ENCODE results near the gene ZNF579. TPM values are rescaled to one million over a fixed set of nuclear protein-coding genes. Genes with fewer than 3 reads are reported as not detected.

ZNF579 gene
- total RNA-seq, 1 donor from 2014 or later: 10.2 TPM

DNA sequence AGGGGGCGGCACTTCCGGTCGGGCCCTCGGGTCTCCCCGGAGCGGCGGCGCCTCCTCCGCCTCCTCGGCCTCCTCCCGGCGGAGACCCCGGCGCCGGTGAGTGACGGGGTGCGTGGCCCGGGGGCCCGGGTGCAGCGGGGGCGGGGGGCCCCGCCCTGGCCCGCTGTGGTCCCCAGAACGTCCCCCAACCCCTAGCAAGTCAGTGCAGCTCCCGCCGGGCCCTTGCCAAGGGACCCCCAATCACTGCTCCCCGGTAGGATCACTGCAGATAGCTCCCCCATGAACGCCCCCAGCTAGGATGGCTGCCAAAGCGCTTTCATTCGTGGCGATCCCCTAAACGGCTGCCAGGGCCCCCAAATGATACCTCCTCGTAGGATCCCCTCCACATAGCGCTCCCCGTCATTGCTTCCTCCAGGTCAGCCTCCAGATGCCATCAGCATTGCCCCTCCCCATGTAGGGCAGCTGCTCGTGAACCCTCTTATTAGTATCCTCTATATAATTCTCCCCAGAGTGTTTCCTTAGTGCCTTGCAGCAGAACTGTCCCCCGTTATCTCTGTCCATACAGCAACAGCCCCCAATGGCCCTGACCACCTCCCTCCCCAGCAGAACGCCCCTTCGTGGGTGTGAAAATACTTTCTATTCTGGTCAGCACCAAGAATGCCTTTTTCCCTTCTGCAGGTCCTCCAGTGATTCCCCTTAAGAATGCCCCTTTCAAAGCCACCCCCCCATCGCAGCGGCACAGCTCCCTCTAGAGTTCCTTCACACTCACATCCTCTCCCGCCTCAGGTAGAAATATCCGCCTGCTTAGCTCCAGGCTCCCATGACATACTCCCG lies 25.2 kb upstream of the ZNF579 start, which contains the start of gene ZNF865:
Gene ZNF865 (plus strand): TSS at position 11 of the 834 bp plus-strand sequence. CDS start 7,972 bp downstream, outside the sequence.
- intact Hi-C loops (cut with micrococcal nuclease): loop anchor here (1.0 to 5.0 kb wide), 8 partner anchors 18 to 535 kb away; partner anchors contain the start of genes PPP6R1, ZNF444, ZNF580 and ZNF581
- Mint-ChIP-seq H3K27ac (peak within 1 kb of the TSS; percentile 98), H3K36me3 (ENCODE audit: low read depth) (peaks cover 16% of the 10 kb centered on the region), H3K9me3 (no peaks in the 10 kb centered on the region), H3K4me3 (peak within 1 kb of the TSS; percentile 95), H3K4me1 (ENCODE audit: low read depth) (peaks cover 45% of the 10 kb centered on the region), H3K27me3 (ENCODE audit: insufficient read depth) (no peaks in the 10 kb centered on the region)
- DNase-seq (ENCODE audit: low spot score): peak; percentile 64

DNA sequence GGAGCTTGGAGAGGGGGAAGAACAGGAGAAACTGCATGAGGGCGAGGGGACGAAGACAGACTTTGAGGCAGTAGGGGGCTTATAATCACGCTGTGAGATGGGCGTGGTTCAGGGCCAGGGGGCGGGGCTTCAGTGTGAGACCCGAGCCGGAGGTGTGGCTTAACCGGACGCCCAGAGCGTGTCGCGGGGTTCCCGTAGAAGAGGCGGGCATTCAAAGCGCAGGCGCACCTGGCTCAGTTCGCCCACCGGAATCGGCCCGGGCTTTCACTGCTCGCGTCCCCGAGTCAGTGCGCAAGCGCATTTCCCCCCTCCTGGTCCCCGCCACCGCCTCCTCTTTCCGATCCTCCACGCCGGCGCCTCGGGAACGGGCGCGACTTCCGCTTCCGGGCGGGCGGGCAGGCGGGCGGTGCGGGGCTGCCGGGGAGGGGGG lies 24.6 kb upstream of the ZNF579 start:
- H3K27me3 Mint-ChIP-seq (ENCODE audit: insufficient read depth): no peaks in the 10 kb centered on the region
- peak; percentile 98 for DNase-seq (ENCODE audit: low spot score)
- H3K4me1 Mint-ChIP-seq (ENCODE audit: low read depth): peaks cover 45% of the 10 kb centered on the region
- peaks cover 16% of the 10 kb centered on the region for H3K36me3 Mint-ChIP-seq (ENCODE audit: low read depth)
- no peaks in the 10 kb centered on the region for H3K9me3 Mint-ChIP-seq
- H3K4me3 Mint-ChIP-seq: peak overlapping the region; percentile 86
- intact Hi-C loops (cut with micrococcal nuclease): loop anchor here (1.0 to 5.0 kb wide), 7 partner anchors 18 to 536 kb away; partner anchors contain the start of genes PPP6R1, ZNF444, ZNF580 and ZNF581
- peak overlapping the region; percentile 95 for H3K27ac Mint-ChIP-seq

GRCh38 chr19:55603581-55604292 lies 23.1 kb upstream of the ZNF579 start:
- intact Hi-C loops (cut with micrococcal nuclease): no loop called here
- DNase-seq (ENCODE audit: low spot score): no peak
- H3K27ac Mint-ChIP-seq: peak overlapping the region; percentile 13

DNA sequence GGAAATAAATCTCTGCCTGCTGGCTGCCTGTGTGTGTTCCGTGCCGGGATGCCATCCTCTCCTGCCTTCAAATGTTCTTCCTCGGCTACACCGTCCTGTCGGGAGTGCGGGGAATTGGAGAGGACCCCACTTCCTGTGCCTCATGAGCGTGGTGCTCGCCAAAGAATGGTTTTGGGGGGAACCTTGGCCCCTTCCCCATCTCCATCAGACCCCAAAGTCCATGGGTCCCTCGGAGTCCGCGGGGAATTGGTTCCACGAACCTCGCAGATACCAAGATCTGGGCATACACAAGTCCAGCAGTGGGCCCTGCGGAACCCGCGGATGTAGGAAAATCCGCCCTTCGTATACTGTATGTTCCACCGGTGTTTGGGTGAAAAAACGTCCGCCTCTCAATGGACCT lies 22.5 kb upstream of the ZNF579 start:
- no peaks in the 10 kb centered on the region for H3K27me3 Mint-ChIP-seq (ENCODE audit: insufficient read depth)
- H3K27ac Mint-ChIP-seq: no peak overlapping the region
- DNase-seq (ENCODE audit: low spot score): no peak
- peaks cover 17% of the 10 kb centered on the region for H3K36me3 Mint-ChIP-seq (ENCODE audit: low read depth)
- peak overlapping the region; percentile 47 for H3K4me3 Mint-ChIP-seq
- H3K4me1 Mint-ChIP-seq (ENCODE audit: low read depth): peaks cover 51% of the 10 kb centered on the region
- H3K9me3 Mint-ChIP-seq: no peaks in the 10 kb centered on the region
- intact Hi-C loops (cut with micrococcal nuclease): no loop called here

More at GRCh38 chr19:55603581-55604292, 23.1 kb upstream of the ZNF579 start:
- H3K4me1 Mint-ChIP-seq (ENCODE audit: low read depth): peaks cover 48% of the 10 kb centered on the region
- peak overlapping the region; percentile 86 for H3K4me3 Mint-ChIP-seq
- peaks cover 15% of the 10 kb centered on the region for H3K36me3 Mint-ChIP-seq (ENCODE audit: low read depth)
- no peaks in the 10 kb centered on the region for H3K27me3 Mint-ChIP-seq (ENCODE audit: insufficient read depth)
- H3K9me3 Mint-ChIP-seq: no peaks in the 10 kb centered on the region

DNA sequence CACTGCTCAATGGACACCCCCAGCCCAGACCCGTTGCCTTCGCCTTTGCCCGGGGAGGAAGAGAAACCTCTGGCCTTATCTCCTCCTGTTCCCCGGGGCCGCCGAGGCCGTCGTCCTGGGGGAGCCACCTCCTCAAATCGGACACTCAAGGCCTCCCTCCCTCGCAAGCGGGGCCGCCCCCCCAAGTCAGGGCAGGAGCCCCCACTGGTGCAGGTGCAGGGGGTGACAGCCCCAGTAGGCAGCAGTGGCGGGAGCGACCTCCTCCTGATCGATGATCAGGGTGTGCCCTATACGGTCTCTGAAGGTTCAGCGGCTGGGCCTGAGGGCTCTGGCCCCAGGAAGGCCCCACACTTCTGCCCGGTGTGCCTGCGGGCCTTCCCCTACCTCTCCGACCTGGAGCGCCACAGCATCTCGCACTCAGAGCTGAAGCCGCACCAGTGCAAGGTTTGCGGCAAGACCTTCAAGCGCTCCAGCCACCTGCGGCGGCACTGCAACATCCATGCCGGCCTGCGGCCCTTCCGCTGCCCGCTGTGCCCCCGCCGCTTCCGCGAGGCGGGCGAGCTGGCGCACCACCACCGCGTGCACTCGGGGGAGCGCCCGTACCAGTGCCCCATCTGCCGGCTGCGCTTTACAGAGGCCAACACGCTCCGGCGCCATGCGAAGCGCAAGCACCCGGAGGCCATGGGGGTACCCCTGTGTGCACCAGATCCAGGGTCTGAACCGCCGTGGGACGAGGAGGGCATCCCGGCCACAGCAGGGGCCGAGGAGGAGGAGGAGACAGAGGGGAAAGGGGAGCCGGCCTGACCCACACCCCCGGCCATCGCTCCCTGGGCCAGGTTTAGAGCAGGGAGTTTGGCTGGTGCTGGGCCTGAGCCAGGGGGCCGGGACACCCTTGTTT lies 21.7 kb upstream of the ZNF579 start:
- no peak for DNase-seq (ENCODE audit: low spot score)
- Mint-ChIP-seq H3K36me3 (ENCODE audit: low read depth) (peaks cover 13% of the 10 kb centered on the region), H3K27ac (no peak overlapping the region), H3K4me1 (ENCODE audit: low read depth) (peaks cover 46% of the 10 kb centered on the region), H3K27me3 (ENCODE audit: insufficient read depth) (no peaks in the 10 kb centered on the region), H3K9me3 (no peaks in the 10 kb centered on the region), H3K4me3 (peak overlapping the region; percentile 91)
- intact Hi-C loops (cut with micrococcal nuclease): no loop called here

DNA sequence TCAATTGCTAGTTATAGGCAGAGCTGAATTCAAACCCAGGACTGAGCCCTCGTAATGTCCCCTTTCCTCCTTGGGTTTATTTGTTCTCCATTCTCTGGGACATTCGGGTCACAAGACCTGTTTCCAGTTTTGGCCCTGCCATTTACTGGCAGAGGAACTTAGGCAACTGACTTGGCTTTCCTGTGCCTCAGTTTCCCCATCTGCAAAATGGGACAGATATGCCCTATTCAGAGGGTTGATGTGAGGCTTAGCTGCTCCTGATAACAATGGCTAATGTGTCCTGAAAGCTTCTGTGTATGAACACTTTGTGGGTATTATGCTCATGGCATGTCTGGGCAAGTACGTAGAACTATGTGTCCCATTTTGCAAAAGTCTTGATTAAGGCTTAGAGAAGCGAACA lies 20.4 kb upstream of the ZNF579 start:
- Mint-ChIP-seq H3K9me3 (no peaks in the 10 kb centered on the region), H3K27me3 (ENCODE audit: insufficient read depth) (no peaks in the 10 kb centered on the region), H3K4me1 (ENCODE audit: low read depth) (peaks cover 34% of the 10 kb centered on the region), H3K27ac (peak overlapping the region; percentile 90), H3K4me3 (peak overlapping the region; percentile 91), H3K36me3 (ENCODE audit: low read depth) (peaks cover 18% of the 10 kb centered on the region)
- intact Hi-C loops (cut with micrococcal nuclease): no loop called here
- no peak for DNase-seq (ENCODE audit: low spot score)

- DNase-seq (ENCODE audit: low spot score): no peak
- intact Hi-C loops (cut with micrococcal nuclease): no loop called here
- Mint-ChIP-seq H3K27ac (peak overlapping the region; percentile 90), H3K36me3 (ENCODE audit: low read depth) (peaks cover 23% of the 10 kb centered on the region), H3K27me3 (ENCODE audit: insufficient read depth) (no peaks in the 10 kb centered on the region), H3K4me1 (ENCODE audit: low read depth) (peaks cover 31% of the 10 kb centered on the region), H3K4me3 (peak overlapping the region; percentile 91), H3K9me3 (no peaks in the 10 kb centered on the region)
These were observed 20.0 kb upstream of the ZNF579 start for GRCh38 chr19:55600662-55601028.

- no peaks in the 10 kb centered on the region for H3K9me3 Mint-ChIP-seq
- H3K4me1 Mint-ChIP-seq (ENCODE audit: low read depth): peaks cover 31% of the 10 kb centered on the region
- intact Hi-C loops (cut with micrococcal nuclease): loop anchor here (1.0 to 5.0 kb wide), 15 partner anchors 13 to 1733 kb away; partner anchors contain the start of genes HSPBP1, ISOC2, KMT5C and MYADM
- H3K36me3 Mint-ChIP-seq (ENCODE audit: low read depth): peaks cover 29% of the 10 kb centered on the region
- no peaks in the 10 kb centered on the region for H3K27me3 Mint-ChIP-seq (ENCODE audit: insufficient read depth)
- peak within 1 kb of the TSS; percentile 98 for H3K27ac Mint-ChIP-seq
- DNase-seq (ENCODE audit: low spot score): peak; percentile 84
- H3K4me3 Mint-ChIP-seq: peak within 1 kb of the TSS; percentile 93
These were observed 19.4 kb upstream of the ZNF579 start, which contains the start of gene ZNF524 for GRCh38 chr19:55599842-55600661. Gene ZNF524, plus strand, starts transcription at chr19:55600288. Its CDS starts 1,825 bp downstream, at chr19:55602113.

DNA sequence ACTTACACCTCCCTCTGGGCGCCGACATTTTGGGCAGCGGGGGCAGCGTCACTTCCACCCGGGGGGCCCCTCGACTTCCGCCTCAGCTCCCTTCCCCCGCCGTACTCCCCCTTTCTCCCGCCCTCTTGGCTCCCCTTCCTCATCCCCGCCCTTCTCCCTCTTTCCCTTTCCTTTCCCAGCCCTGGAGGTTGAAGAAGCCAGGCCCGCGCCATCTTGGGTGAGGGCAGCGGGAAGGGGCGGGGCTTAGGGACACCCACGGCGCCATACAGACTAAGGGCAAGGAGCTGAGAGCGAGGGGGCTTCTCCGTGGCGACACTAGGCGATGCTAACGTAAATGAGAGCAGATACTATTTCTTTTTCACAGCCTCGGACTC lies 18.8 kb upstream of the ZNF579 start, which contains the start of gene FIZ1:
Gene FIZ1 (minus strand): TSS at position 50 of the 374 bp plus-strand sequence. CDS start 1,652 bp downstream, outside the sequence.
- peaks cover 34% of the 10 kb centered on the region for H3K36me3 Mint-ChIP-seq (ENCODE audit: low read depth)
- peak within 1 kb of the TSS; percentile 98 for H3K27ac Mint-ChIP-seq
- intact Hi-C loops (cut with micrococcal nuclease): loop anchor here (1.0 to 5.0 kb wide), 15 partner anchors 12 to 1732 kb away; partner anchors contain the start of genes HSPBP1, ISOC2, KMT5C and MYADM
- H3K27me3 Mint-ChIP-seq (ENCODE audit: insufficient read depth): no peaks in the 10 kb centered on the region
- peaks cover 26% of the 10 kb centered on the region for H3K4me1 Mint-ChIP-seq (ENCODE audit: low read depth)
- peak within 1 kb of the TSS; percentile 93 for H3K4me3 Mint-ChIP-seq
- DNase-seq (ENCODE audit: low spot score): peak; percentile 95
- no peaks in the 10 kb centered on the region for H3K9me3 Mint-ChIP-seq

- Mint-ChIP-seq H3K36me3 (ENCODE audit: low read depth) (peaks cover 34% of the 10 kb centered on the region), H3K4me3 (peak overlapping the region; percentile 93), H3K9me3 (no peaks in the 10 kb centered on the region), H3K27ac (peak overlapping the region; percentile 98), H3K4me1 (ENCODE audit: low read depth) (peaks cover 24% of the 10 kb centered on the region), H3K27me3 (ENCODE audit: insufficient read depth) (no peaks in the 10 kb centered on the region)
- DNase-seq (ENCODE audit: low spot score): peak; percentile 94
- intact Hi-C loops (cut with micrococcal nuclease): loop anchor here (1.0 to 5.0 kb wide), 15 partner anchors 12 to 1732 kb away; partner anchors contain the start of genes HSPBP1, ISOC2, KMT5C and MYADM
These were observed 18.2 kb upstream of the ZNF579 start for GRCh38 chr19:55598719-55599467.

- H3K27ac Mint-ChIP-seq: peak overlapping the region; percentile 5
- H3K4me1 Mint-ChIP-seq (ENCODE audit: low read depth): peaks cover 17% of the 10 kb centered on the region
- intact Hi-C loops (cut with micrococcal nuclease): loop anchor here (5.0 kb wide), 1 partner anchor 1731 kb away; the partner anchor contains the start of gene MYADM
- H3K4me3 Mint-ChIP-seq: no peak overlapping the region
- no peaks in the 10 kb centered on the region for H3K9me3 Mint-ChIP-seq
- peaks cover 29% of the 10 kb centered on the region for H3K36me3 Mint-ChIP-seq (ENCODE audit: low read depth)
- no peak for DNase-seq (ENCODE audit: low spot score)
- H3K27me3 Mint-ChIP-seq (ENCODE audit: insufficient read depth): no peaks in the 10 kb centered on the region
These were observed 17.4 kb upstream of the ZNF579 start for GRCh38 chr19:55598034-55598433.

Data from activated T-helper 1 cell treated with anti-CD3 and anti-CD28 coated beads, Interleukin-12 subunit alpha, Interleukin-12 subunit beta, Interleukin-2, Interleukin-4 antibody, amounts not matched to agents 30 ng/mL and 10 ng/mL and 1 ng/mL, durations not matched to agents 14 hours and 24 hours and 36 hours (primary cell).